ENCODE data around the gene NAALADL1. TPM values are rescaled to one million over a fixed set of nuclear protein-coding genes. Genes with fewer than 3 reads are reported as not detected.

The NAALADL1 gene
- total RNA-seq, 1 donor from 2014 or later = 11.5 TPM

GRCh38 chr11:65071907-65072630 is 13.7 kb upstream of the NAALADL1 start:
- Mint-ChIP-seq H3K27me3 (ENCODE audit: insufficient read depth) (no peaks in the 10 kb centered on the region), H3K36me3 (ENCODE audit: low read depth) (peaks cover 11% of the 10 kb centered on the region), H3K27ac (peak overlapping the region; percentile 29), H3K4me1 (ENCODE audit: low read depth) (peaks cover 4% of the 10 kb centered on the region), H3K9me3 (no peaks in the 10 kb centered on the region), H3K4me3 (no peak overlapping the region)
- no peak for DNase-seq (ENCODE audit: low spot score)
- intact Hi-C loops (cut with micrococcal nuclease) = no loop called here

GRCh38 chr11:65069217-65069616 is 10.9 kb upstream of the NAALADL1 start:
- Mint-ChIP-seq H3K27me3 (ENCODE audit: insufficient read depth) (no peaks in the 10 kb centered on the region), H3K4me1 (ENCODE audit: low read depth) (no peaks in the 10 kb centered on the region), H3K27ac (no peak overlapping the region), H3K36me3 (ENCODE audit: low read depth) (no peaks in the 10 kb centered on the region), H3K4me3 (no peak overlapping the region), H3K9me3 (no peaks in the 10 kb centered on the region)
- intact Hi-C loops (cut with micrococcal nuclease) = loop anchor here (1.0 kb wide), 1 partner anchor 9 kb away; no protein-coding TSS in a partner anchor
- DNase-seq (ENCODE audit: low spot score) = no peak

GRCh38 chr11:65067446-65067845 is 9.1 kb upstream of the NAALADL1 start:
- H3K4me3 Mint-ChIP-seq = no peak overlapping the region
- no peaks in the 10 kb centered on the region for H3K27me3 Mint-ChIP-seq (ENCODE audit: insufficient read depth)
- intact Hi-C loops (cut with micrococcal nuclease) = no loop called here
- DNase-seq (ENCODE audit: low spot score) = no peak
- H3K36me3 Mint-ChIP-seq (ENCODE audit: low read depth) = no peaks in the 10 kb centered on the region
- no peak overlapping the region for H3K27ac Mint-ChIP-seq
- H3K4me1 Mint-ChIP-seq (ENCODE audit: low read depth) = no peaks in the 10 kb centered on the region
- H3K9me3 Mint-ChIP-seq = no peaks in the 10 kb centered on the region

DNA sequence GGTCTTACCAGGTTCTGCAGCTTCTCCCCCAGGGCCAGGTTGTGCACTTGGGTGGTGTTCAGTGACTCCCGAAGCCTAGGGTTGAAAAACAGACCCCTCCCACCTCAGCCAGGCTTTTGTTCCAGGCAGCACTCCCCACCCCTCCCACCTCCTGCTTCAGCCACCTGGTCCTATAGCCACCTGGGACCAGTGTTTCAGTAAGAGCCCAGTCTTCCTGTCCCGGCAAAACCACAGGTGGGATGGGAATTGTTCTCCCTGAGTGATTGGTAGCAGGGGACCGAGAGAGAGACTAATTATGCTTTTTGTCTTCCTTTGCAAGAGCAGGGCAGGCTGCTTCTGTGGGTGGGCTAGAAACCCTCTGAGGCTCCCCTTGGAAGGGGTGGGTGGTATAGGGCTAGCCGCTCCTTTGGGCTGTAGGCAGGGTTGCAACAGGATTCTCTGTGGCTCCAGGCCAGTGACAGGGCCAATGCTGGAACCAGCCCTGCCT is 8.5 kb upstream of the NAALADL1 start:
- H3K36me3 Mint-ChIP-seq (ENCODE audit: low read depth) = no peaks in the 10 kb centered on the region
- intact Hi-C loops (cut with micrococcal nuclease) = no loop called here
- no peaks in the 10 kb centered on the region for H3K9me3 Mint-ChIP-seq

DNA sequence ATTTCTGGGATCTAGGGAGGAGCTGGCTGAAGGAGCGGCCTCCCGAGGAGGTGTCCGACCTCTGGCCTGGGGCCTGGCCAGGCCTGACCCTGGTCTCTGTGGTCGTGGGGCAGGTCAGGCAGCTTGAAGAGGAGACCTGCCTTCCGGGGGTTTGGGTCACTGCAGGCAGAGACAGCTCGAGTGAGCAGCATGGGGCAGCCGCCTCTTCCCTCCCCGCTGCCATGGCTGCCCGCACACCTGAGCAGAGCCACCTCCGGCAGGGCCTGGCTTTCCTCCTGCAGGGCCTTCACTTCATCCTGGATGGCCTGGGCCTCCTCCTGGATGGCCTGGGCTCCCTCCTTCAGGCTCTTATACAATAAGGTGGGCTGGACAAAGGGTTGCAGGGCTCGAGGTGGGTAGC is 8.0 kb upstream of the NAALADL1 start:
- Mint-ChIP-seq H3K27me3 (ENCODE audit: insufficient read depth) (no peaks in the 10 kb centered on the region), H3K4me3 (no peak overlapping the region), H3K4me1 (ENCODE audit: low read depth) (no peaks in the 10 kb centered on the region), H3K9me3 (no peaks in the 10 kb centered on the region), H3K36me3 (ENCODE audit: low read depth) (no peaks in the 10 kb centered on the region), H3K27ac (no peak overlapping the region)
- intact Hi-C loops (cut with micrococcal nuclease) = no loop called here
- DNase-seq (ENCODE audit: low spot score) = no peak

More for the DNA sequence above, 8.5 kb upstream of the NAALADL1 start:
- Mint-ChIP-seq H3K4me3 (no peak overlapping the region), H3K27me3 (ENCODE audit: insufficient read depth) (no peaks in the 10 kb centered on the region), H3K27ac (no peak overlapping the region), H3K4me1 (ENCODE audit: low read depth) (no peaks in the 10 kb centered on the region)
- DNase-seq (ENCODE audit: low spot score) = no peak

GRCh38 chr11:65065851-65066250 is 7.5 kb upstream of the NAALADL1 start:
- Mint-ChIP-seq H3K4me3 (no peak overlapping the region), H3K36me3 (ENCODE audit: low read depth) (no peaks in the 10 kb centered on the region), H3K27ac (no peak overlapping the region), H3K4me1 (ENCODE audit: low read depth) (peaks cover 4% of the 10 kb centered on the region), H3K9me3 (no peaks in the 10 kb centered on the region), H3K27me3 (ENCODE audit: insufficient read depth) (no peaks in the 10 kb centered on the region)
- DNase-seq (ENCODE audit: low spot score) = no peak
- intact Hi-C loops (cut with micrococcal nuclease) = no loop called here

DNA sequence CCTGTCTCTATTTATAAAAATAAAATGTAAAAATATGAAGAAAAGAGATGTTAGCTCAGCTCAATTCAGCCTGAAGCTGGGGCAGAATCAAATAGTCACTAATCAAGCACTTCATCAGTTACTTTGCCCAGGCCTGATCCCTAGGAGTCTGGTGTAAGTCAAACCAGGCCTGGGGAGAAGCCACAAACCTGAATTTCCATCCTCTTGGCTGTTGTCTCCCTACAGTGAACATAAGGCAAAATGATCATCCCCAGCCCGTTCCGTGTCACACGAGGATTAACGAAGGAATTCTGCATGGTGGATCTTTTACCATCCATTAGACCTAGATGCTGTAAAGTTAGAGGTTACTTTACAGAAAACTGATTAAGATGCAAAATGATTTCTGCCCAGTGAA is 6.5 kb upstream of the NAALADL1 start:
- intact Hi-C loops (cut with micrococcal nuclease) = no loop called here
- H3K27ac Mint-ChIP-seq = no peak overlapping the region
- peaks cover 14% of the 10 kb centered on the region for H3K4me1 Mint-ChIP-seq (ENCODE audit: low read depth)
- H3K36me3 Mint-ChIP-seq (ENCODE audit: low read depth) = no peaks in the 10 kb centered on the region
- H3K4me3 Mint-ChIP-seq = no peak overlapping the region
- no peak for DNase-seq (ENCODE audit: low spot score)
- no peaks in the 10 kb centered on the region for H3K27me3 Mint-ChIP-seq (ENCODE audit: insufficient read depth)
- no peaks in the 10 kb centered on the region for H3K9me3 Mint-ChIP-seq

DNA sequence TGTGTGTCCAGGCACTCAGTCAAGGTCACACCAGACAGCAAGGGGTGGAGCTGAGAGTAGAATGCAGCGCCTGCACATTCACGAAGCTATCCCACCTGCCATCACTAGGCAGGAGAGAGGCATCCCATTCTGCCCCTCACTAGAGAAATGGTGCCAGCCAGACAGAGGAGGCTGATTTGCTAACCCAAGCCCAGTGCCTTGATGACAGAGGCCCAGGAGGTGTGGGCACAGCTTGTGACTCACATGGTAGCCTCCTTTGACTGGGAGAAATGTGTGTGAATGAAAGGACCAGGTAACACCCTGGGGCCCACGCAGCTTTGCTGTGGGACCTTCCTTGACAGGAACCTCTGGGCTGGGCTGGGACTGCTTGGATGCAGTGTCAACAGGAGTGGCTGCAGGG is 5.2 kb upstream of the NAALADL1 start:
- Mint-ChIP-seq H3K27ac (no peak overlapping the region), H3K36me3 (ENCODE audit: low read depth) (no peaks in the 10 kb centered on the region), H3K4me3 (no peak overlapping the region), H3K27me3 (ENCODE audit: insufficient read depth) (peaks cover 5% of the 10 kb centered on the region), H3K9me3 (no peaks in the 10 kb centered on the region), H3K4me1 (ENCODE audit: low read depth) (peaks cover 14% of the 10 kb centered on the region)
- no peak for DNase-seq (ENCODE audit: low spot score)
- intact Hi-C loops (cut with micrococcal nuclease) = no loop called here

- intact Hi-C loops (cut with micrococcal nuclease) = no loop called here
- Mint-ChIP-seq H3K36me3 (ENCODE audit: low read depth) (no peaks in the 10 kb centered on the region), H3K4me3 (no peak overlapping the region), H3K27me3 (ENCODE audit: insufficient read depth) (peaks cover 5% of the 10 kb centered on the region), H3K27ac (no peak overlapping the region), H3K9me3 (no peaks in the 10 kb centered on the region), H3K4me1 (ENCODE audit: low read depth) (peaks cover 14% of the 10 kb centered on the region)
- DNase-seq (ENCODE audit: low spot score) = no peak
These were observed 2.6 kb upstream of the NAALADL1 start for GRCh38 chr11:65060913-65061408.

- Mint-ChIP-seq H3K9me3 (no peaks in the 10 kb centered on the region), H3K4me3 (no peak overlapping the region), H3K36me3 (ENCODE audit: low read depth) (no peaks in the 10 kb centered on the region), H3K27ac (no peak overlapping the region), H3K4me1 (ENCODE audit: low read depth) (peaks cover 14% of the 10 kb centered on the region), H3K27me3 (ENCODE audit: insufficient read depth) (peaks cover 5% of the 10 kb centered on the region)
- intact Hi-C loops (cut with micrococcal nuclease) = no loop called here
- no peak for DNase-seq (ENCODE audit: low spot score)
These were observed 1.8 kb upstream of the NAALADL1 start for GRCh38 chr11:65059959-65060824.

DNA sequence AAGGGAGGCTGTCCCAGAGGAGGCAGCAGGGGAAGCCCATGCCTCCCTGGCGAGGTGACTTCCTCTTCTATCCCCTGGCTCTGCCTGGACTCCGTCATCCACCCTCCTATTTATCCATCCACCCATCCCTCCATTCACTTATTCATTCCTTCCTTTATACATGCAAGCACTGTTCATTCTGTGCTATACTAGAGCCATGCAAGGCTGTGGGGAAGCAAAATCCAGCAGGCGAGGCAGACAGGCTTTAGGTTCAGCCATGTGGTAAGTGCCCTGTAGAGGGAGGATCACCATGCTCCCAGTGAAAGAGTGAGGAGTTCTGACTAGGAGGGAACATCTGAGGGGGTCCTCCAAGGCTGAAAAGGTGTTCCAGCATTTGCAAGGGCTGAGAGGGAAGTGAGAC is 1.2 kb upstream of the NAALADL1 start:
- Mint-ChIP-seq H3K36me3 (ENCODE audit: low read depth) (no peaks in the 10 kb centered on the region), H3K4me3 (no peak overlapping the region), H3K4me1 (ENCODE audit: low read depth) (peaks cover 16% of the 10 kb centered on the region), H3K27me3 (ENCODE audit: insufficient read depth) (peaks cover 5% of the 10 kb centered on the region), H3K9me3 (no peaks in the 10 kb centered on the region), H3K27ac (no peak overlapping the region)
- intact Hi-C loops (cut with micrococcal nuclease) = no loop called here
- DNase-seq (ENCODE audit: low spot score) = no peak

GRCh38 chr11:65058012-65058411 is 341 bp downstream of the NAALADL1 start:
- H3K9me3 Mint-ChIP-seq = no peaks in the 10 kb centered on the region
- H3K27ac Mint-ChIP-seq = no peak overlapping the region
- H3K4me1 Mint-ChIP-seq (ENCODE audit: low read depth) = peaks cover 28% of the 10 kb centered on the region
- intact Hi-C loops (cut with micrococcal nuclease) = no loop called here
- no peak for DNase-seq (ENCODE audit: low spot score)
- no peak overlapping the region for H3K4me3 Mint-ChIP-seq
- H3K36me3 Mint-ChIP-seq (ENCODE audit: low read depth) = no peaks in the 10 kb centered on the region
- H3K27me3 Mint-ChIP-seq (ENCODE audit: insufficient read depth) = peaks cover 5% of the 10 kb centered on the region

GRCh38 chr11:65057526-65057925 is 827 bp downstream of the NAALADL1 start:
- H3K4me1 Mint-ChIP-seq (ENCODE audit: low read depth) = peaks cover 28% of the 10 kb centered on the region
- no peaks in the 10 kb centered on the region for H3K9me3 Mint-ChIP-seq
- DNase-seq (ENCODE audit: low spot score) = no peak
- H3K27me3 Mint-ChIP-seq (ENCODE audit: insufficient read depth) = peaks cover 6% of the 10 kb centered on the region
- intact Hi-C loops (cut with micrococcal nuclease) = no loop called here
- no peak overlapping the region for H3K27ac Mint-ChIP-seq
- no peak overlapping the region for H3K4me3 Mint-ChIP-seq
- H3K36me3 Mint-ChIP-seq (ENCODE audit: low read depth) = no peaks in the 10 kb centered on the region
